HG03342 (cell line): ENCODE data around the gene SLCO3A1.

Source experiments
- ATAC-seq: cut with Tn5 transposase; IDR thresholded peaks from one replicate; pipeline ENCODE4 v1.9.1; 2021; ENCODE audit warnings: mild to moderate bottlenecking, moderate library complexity; ENCODE audit not compliant: unreplicated experiment

SLCO3A1 gene

DNA sequence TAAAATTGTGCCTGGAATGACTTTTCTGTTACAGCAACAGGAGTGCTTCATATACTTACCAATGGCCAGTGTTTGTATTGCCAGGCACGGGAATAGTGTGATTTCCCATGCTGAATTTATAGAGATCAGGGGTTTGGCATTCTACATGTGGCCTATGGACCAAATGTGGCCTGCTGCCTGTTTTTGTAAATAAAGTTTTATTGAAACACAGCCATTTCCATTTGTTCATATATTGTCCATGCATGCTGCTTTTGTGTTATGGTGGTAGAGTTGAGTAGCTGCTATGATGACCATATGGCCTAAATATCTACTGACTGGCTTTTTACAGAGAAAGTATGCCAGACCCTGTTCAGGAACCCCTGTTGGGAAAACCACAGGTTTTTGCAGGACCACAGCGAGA lies 55.6 kb downstream of the SLCO3A1 start:
- no peak for ATAC-seq

GRCh38 chr15:91909574-91909973 lies 56.1 kb downstream of the SLCO3A1 start:
- ATAC-seq, result no peak

- no peak for ATAC-seq
Measured at GRCh38 chr15:91911844-91912243, 58.3 kb downstream of the SLCO3A1 start.

DNA sequence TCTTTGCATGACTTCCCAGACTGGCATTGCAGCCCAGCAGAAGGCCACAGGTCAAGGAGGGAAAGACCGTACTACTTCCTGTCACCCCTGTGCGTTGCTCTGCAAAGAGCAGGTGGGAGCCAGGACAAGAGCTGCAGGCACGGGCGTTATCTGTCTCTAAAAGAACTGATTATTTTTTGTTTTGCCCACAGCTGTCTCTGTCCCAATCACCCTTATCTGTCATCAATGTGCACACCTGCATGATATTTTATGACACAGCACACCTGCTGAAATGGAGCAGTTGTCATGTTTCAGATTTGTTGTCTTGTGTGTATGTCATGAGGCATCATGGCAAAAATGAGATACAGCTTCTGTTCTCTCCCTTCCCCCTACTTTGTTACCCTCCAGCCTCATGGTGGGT lies 58.8 kb downstream of the SLCO3A1 start:
- ATAC-seq, result no peak

- ATAC-seq, result no peak
Measured at GRCh38 chr15:91913560-91913959, 60.1 kb downstream of the SLCO3A1 start.

GRCh38 chr15:91915576-91915975 lies 62.1 kb downstream of the SLCO3A1 start:
- ATAC-seq, result no peak

GRCh38 chr15:91916051-91916450 lies 62.5 kb downstream of the SLCO3A1 start:
- no peak for ATAC-seq

GRCh38 chr15:91917686-91918360 lies 64.3 kb downstream of the SLCO3A1 start:
- ATAC-seq, result no peak

- no peak for ATAC-seq
Measured at GRCh38 chr15:91919014-91919534, 65.6 kb downstream of the SLCO3A1 start.

- ATAC-seq, result no peak
Measured at GRCh38 chr15:91921188-91921842, 67.8 kb downstream of the SLCO3A1 start.

DNA sequence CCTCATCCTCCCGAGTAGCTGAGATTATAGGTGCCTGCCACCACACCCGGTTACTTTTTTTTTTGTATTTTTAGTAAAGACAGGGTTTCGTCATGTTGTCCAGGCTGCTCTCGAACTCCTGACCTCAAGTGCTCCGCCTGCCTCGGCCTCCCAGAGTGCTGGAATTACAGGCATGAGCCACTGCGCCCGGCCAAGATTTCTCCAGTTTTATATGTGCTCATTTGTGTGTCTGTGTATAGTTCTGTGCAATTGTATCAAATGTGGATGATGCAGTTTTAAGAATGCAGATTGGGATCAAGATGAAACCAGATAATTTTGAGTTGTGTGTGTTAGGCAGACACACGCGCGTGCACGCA lies 68.3 kb downstream of the SLCO3A1 start:
- ATAC-seq, result no peak

GRCh38 chr15:91922646-91923547 lies 69.4 kb downstream of the SLCO3A1 start:
- no peak for ATAC-seq

- ATAC-seq, result no peak
Measured at GRCh38 chr15:91924183-91924582, 70.7 kb downstream of the SLCO3A1 start.

DNA sequence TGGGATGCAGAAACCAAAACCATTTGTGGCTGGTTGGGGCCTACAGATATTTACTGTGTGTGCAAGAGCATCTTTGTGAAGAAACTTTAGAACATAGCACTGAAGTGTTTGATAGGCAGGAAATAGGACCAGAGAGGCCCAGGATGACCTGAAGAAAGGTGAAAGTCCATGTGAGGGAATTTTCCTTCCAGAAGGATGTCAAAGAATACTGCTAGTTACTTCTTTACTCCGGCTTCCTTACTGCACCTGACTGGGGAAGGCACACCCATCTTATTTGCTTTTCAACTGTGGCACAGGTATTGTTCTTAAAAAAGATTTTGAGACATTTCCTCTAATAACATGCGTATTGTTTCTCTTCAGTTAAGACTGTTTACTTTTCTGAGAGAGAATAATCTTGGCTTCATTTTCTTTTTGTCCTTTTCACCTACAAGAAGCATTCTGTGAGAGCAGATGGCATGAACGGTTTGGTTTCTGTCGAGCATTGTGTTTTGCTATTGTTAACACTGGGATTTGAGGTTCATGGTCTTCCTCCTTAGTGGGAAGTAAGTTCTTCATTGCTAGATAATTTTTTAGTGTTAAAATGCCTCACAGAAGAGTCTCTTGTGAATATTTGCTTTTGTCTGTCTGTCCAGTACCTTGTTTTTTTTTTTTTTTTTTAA lies 71.5 kb downstream of the SLCO3A1 start:
- no peak for ATAC-seq

DNA sequence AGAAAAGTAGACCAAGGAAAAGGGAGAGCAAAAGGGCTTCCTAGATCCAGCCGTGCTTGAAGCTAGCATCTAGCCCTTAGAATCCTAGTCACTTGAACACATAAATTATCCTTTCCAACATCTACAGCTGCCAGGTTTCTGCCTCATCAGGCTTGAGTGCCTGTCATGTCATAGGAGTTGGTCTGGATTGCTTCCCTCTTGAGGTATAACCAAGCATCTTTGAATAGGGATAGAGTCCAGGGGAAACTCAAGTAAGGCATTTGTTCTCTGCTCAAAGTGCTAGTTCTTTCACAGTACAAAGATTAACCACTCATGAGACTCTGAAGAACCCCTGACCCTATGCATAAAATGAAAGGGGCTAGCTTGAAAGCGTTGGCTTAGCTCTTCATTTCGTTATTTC lies 72.3 kb downstream of the SLCO3A1 start:
- ATAC-seq, result no peak

DNA sequence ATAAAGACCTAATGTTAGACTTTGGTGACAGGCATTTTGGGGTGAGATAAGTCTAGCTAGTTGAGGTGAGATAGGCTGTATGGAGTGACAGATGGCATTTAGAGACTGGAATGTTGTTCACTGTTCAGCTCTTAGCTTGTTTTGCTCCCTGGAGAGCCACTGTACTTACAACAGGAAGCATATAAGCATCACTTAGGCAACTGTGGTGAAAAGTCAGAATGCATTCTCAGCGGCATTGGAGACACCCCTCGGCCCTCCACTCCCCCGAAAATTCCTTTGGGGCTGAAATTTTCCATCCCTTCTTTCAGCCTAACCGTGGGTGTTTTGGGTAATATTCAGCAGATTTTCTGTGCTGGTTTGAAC lies 73.4 kb downstream of the SLCO3A1 start:
- no peak for ATAC-seq

DNA sequence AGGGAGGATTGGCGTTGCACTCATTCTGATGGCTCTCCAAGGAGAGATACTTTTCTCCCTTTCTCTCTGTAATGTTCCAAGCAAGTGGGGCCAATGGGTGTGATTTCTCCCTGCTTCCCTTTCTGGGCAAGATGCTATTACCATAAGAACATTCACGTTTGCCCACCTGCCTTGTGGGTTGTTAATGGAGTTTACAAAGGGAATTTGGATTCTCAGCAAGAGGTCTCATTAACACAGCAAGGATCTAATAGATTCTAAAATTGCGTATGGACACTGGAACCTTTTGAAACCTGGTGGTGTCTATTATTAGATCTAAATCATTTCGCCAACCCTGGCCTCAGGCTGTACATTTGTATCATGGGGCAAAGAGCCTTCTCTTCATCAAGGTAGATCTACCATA lies 74.1 kb downstream of the SLCO3A1 start:
- no peak for ATAC-seq

- ATAC-seq, result no peak
Measured at GRCh38 chr15:91928675-91929074, 75.2 kb downstream of the SLCO3A1 start.

DNA sequence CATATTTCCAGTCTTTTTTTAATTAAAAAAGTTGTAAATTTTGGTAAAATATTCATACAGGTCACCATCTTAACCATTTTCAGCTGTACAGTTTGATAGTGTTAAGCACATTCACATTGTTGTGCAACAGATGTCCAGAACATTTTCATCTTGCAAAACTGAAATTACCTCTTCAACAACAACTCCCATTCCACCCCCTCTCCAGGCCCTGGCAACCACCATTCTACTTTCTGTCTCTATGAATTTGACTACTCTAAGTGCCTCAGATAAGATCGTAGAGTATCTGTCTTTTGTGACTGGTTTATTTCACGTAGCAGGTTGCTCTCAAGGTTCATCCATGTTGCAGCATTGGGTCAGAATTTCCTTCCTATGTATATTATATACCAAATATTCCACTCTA lies 76.0 kb downstream of the SLCO3A1 start:
- no peak for ATAC-seq

DNA sequence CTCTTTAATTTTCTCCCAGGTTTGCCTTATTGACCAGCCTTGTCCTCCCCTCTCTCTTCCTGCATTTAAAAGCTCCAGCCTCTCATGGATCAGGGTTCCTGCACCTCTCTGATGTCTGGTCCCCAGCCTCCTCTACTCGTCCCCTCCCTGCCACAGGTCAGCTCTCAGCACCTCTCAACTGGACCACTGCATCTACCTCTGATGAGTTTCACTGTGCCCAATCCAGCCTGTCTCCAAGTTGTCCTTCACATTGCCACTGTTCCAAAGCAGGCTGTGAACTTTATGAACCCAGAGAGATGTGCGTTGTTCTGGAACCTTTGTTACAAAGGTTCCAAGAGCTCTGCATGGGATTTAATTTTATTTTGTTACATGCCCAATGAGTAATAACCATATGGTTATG lies 76.6 kb downstream of the SLCO3A1 start:
- no peak for ATAC-seq

GRCh38 chr15:91936182-91936775 lies 82.8 kb downstream of the SLCO3A1 start:
- ATAC-seq, result no peak
